NCI-H2029 (cell line): ENCODE data around the gene CSTB.

Experiments used
- DNase-seq: peaks from one replicate; lab custom pipeline; 2025; lab: John Stamatoyannopoulos, UW

CSTB gene

DNA sequence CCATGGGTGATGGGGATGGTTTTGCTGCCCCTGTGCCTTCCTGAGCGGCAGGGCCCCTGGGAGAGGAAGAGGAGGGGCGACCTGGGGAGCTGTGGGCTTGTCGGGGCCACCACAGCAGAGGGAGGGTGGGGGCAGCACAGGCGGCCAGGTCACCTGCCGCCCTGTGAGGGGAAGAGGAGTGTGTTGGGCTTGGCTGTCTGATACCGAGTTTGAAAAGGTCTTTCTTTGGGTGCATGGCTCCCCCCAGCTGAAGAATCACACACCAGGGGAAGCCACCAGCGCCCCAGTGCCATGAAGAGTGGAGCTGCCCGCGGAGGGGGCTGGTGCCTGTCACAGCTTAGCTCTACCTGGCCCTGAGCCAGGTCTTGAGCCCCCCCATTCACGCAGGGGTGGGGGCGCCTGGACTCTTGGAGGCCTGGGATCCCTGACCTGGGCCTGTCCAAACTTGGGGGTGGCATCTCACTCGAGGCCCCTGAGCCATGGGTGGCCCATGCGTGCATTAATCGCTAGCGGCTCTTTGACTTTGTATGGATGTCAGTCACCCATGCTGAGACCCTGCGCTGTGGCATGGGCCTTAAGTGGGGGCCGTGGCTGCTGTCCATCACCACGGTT is 26.4 kb downstream of the CSTB start:
- no peak for DNase-seq

DNA sequence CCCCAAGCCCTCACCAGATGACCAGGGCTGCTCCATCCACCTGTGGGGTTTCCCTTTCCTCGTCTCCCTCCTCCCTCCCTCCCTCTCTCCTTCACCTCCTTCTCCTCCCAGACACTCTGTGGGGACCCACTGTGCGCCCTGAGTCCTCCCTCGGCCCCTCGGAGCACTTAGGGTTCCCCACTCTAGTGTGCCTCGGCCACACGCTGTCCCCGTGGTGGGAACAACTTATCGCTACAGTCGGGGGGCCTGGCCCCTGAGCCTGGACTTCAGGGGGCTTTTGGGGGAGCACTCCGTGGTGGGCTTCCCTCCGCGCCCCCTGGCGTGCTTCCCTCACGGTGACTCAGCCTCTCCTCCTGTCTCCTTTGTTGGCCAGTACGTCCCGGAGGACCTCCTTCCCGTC is 27.5 kb downstream of the CSTB start:
- no peak for DNase-seq

DNA sequence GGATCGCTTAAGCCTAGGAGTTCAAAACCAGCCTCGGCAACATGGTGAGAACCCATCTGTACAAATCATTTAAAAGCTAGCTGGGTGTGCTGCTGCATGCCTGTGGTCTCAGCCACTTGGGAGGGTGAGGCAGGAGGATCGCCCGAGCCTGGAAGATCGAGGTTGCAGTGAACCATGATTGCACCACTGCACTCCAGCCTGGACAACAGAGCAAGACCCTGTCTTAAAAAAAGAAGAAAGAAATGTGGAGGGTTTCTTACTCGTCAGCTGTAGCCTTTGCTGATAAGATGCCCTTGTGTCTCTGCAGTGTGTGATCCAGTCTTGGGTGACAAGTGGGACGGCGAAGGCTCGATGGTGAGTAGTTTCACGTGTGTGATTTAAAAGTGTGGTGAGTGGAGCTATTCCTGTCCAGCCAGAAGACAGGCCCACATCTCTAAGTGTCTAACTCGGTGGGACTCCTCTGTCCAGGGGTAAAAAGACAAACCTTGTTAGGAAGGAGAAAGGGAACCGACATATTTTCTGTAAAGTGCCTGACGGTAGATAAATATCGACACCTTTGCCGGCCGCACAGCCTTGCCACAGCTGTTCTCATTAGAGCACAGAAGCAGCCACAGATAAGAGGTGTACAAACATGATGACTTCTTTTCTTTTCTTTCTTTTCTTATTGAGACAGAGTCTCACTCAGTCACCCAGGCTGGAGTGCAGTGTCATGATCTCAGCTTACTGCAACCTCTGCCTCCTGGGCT is 30.2 kb downstream of the CSTB start:
- DNase-seq, result no peak

- DNase-seq, result no peak
Measured at GRCh38 chr21:43744725-43745124, 31.4 kb downstream of the CSTB start.

GRCh38 chr21:43743947-43744346 is 32.2 kb downstream of the CSTB start:
- DNase-seq, result no peak

DNA sequence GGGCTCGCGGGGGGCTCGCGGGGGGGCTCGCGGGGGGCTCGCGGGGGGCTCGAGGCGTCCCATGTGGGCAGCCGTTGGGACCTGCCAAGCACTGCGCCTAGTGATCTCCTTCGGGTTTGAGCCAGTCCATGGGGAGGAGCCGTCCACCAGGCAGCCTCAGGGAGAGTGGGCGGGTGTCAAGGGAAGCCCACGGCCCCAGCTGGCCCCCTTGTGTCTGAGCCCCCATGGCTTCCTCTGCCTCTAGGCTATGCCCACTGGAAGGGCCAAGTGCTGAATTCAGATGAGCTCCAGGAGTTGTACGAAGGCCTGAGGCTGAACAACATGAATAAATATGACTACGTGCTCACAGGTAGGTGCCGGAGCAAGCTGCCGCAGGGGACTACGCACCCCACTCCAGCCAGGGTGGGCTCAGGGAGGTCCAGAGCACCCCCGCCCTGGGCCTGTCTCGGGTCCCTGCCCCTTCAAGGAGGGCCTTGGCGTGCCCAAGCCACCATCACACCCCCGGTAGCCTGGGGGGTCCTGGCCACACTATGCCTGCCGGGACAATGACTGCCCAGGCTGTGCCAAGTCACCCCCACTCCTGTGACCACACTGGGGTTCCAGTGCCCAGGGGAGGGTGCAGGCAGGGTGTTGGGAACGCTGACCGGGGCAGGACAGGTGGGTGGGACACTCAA is 34.5 kb downstream of the CSTB start:
- DNase-seq, result no peak

GRCh38 chr21:43740497-43741156 is 35.5 kb downstream of the CSTB start:
- DNase-seq, result no peak

- no peak for DNase-seq
Measured at GRCh38 chr21:43739621-43740435, 36.3 kb downstream of the CSTB start.

DNA sequence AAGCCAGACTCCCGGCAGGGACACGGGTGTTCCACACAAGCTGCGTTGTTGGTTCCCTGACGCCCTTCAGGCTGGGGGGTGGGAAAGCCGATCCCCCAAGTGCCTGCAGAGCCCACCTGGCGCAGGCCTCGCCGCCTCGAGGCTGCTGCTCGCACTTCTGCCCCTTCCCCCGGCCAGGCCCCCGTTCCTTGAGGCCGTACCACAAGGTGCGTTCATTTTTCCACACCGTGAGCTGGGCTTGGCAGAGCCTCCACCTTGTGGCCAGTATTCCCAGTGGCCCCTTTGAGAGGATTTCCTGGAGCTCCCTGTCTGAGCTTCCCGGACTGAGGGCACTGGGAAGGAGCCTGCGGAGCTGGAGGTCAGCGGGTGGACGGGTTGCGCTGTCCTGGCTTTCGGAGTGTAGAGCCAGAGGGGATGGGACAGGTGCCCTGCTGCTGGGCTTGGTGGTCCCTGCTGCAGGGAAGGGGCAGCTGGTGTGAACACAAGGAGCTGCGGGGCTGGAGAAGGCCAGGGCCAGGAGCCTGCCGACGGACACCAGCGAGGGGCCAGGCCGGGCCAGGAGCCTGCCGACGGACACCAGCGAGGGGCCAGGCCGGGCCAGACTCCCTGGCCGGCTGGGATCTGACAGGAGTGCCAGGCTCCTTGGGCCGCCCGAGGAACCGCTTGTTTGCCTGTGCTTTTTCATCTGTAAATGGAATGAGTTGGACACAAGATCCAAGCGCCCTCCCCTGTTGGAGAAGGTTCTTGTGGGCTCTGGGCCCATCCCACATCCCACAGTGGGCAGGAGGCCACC is 38.8 kb downstream of the CSTB start:
- no peak for DNase-seq

DNA sequence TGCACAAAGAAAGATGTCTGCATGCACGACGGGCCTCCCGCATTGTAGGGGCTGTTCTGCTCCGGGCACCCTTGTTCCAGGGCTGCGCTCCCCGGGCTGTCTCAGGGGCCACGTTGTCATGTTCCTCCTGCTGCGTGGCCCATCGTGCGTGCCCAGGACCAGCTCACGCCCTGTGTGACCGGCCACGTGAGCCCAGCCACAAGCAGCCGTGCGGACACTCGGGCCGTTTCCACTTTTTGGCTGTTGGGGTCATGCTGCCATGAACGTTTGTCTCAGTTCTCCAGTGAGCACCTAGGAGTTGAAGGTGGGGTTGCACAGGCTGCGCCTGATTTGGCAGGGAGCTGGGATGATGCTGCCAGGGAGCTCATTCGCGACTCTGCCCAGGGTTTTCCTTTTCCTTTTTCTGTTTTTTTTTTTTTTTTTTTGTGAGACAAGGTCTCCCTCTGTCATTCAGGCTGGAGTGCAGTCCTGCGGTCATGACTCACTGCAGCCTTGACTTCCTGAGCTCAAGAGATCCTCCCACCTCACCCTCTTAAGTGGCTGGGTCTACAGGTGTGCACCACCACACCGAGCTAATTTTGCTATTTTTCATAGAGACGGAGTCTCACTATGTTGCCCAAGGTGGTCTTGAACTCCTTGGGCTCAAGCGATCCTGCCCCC is 39.8 kb downstream of the CSTB start:
- DNase-seq, result no peak

DNA sequence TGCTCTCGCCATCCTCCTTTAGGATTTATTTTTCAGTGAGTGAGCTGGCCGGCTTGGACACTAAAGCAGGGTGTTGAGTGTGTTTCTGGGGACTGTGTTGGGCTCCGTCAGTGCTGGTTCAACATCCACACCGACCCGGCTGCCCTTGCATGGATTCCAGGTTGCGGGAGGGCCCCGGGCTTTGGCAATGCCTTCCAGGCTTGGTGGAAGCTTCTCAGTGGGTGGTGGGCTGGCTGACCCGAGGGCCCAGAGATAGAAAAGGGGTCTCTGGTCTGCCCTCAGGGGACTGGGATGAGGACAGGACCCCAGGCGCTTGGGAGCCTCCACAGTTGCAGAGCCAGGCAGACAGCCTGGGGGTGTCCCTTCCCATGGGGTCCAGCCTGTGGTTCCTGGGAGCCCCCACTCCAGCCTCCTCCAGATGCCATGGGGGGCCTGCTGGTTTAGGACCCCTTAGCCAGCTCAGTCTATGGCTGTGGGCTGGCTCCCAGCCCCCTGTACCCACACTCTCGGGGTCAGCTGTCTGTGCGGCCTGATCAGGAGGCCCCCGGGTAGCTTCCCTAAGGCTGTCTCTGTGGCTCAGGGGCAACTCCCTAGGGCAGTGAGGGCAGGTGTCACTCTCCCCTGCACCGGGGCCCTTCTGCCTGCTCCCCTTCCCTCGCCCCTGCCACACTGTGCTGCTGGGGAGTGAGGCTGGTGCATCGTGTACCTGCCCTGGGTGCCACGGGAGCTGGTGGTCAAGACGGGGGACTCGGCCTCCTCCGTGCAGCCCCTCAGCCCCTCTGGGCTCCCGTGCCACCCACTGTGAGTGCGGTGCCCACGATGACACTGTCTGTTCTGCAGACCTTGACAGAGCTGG is 40.6 kb downstream of the CSTB start:
- DNase-seq, result no peak

DNA sequence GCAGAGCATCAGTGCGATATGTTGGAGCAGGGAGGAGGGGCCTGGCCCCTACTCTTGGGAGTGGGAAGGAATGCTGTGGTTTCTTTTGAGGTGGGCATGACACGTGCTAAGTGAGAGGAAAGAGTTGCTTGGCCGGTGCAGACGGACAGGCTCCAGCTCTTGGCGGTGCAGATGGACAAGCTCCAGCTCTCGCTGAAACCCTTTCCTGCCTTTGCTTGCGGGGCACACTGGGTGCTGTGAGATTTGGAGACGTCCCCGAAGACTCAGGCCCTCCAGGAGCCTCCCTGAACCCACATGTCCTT is 41.2 kb downstream of the CSTB start:
- no peak for DNase-seq

DNA sequence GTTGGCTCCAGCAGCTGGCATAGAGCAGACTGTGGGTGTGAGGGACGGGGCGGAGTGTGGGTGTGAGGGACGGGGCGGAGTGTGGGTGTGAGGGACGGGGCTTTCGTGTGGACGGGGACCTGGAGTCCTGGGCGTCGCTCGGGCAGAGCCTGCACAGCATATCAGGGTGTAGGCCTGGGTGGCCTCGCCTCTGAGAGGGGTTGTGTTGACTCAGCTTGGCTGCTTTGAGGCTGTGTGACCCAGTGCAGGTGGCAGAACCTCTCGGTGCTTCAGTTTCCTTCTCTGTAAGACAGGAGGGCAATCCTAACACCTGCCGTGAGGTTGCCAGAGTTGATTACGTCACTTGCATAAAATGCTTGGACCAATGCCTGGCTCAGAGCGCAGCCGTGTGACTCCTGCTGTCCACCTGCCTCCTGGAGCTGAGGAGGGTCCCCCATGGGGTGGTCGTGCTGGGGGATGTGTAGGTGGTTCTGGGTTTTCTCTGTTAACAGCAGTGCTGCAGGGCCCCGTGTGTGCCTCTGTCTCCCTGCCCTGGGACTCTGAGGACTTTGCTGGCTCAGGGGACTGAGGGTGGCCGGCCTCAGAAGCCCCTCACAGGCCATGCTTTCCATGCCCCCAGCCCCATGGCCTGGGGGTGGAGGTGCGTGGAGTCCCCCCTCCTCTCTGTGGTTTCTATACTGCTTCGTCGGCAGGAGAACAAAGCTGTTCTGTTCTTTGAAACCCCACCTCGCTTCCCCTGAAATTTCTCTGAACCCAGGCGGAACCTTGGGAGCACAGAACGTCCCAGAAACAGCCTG is 41.8 kb downstream of the CSTB start:
- DNase-seq, result peak; percentile 69

DNA sequence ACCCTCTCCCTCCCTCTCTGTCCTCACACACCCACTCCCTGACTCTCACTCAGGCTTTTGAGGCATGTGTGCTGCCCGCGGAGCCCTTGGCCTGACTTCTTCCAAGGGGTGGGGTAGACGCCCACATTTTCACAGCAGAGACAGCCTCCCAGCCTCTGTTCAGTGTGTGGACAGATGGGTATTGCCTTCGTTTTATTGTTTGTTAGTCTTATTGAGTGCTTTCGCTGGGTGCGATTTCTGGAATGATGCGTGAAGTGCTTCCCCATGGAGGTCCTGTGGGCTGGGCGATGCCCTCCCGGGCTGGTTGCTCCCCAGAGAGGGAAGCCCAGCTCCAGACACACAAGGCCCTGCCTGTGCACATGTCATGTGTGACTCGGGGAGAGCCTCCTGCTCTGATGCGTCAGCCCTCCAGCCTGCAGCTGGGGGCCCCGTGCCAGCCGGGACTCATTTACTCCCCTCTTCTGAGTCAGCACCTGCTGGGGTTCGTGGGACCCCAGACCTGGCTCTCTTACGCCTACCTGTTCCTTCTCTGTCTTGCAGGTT is 42.5 kb downstream of the CSTB start:
- DNase-seq, result no peak

DNA sequence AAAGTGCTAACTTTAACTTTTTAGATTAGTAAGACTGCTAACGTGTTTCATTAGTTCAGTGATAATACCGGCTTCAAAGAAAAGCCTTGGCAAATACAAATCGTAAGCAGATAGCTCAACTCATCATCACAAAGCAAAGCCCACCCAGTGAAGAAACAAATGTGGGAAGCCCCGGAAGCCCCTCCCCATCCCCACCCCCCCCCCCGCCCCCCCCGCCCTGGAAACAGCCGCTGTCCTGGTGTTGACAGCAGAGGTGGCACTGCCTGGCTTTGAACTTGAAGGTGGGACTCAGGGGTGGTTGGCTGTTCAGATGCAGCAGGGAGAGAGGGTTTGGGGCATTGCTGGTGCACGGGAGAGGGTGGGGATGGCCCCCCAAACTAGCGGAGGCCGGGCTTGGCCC is 43.0 kb downstream of the CSTB start:
- no peak for DNase-seq

- no peak for DNase-seq
Measured at GRCh38 chr21:43731891-43732711, 44.0 kb downstream of the CSTB start.

DNA sequence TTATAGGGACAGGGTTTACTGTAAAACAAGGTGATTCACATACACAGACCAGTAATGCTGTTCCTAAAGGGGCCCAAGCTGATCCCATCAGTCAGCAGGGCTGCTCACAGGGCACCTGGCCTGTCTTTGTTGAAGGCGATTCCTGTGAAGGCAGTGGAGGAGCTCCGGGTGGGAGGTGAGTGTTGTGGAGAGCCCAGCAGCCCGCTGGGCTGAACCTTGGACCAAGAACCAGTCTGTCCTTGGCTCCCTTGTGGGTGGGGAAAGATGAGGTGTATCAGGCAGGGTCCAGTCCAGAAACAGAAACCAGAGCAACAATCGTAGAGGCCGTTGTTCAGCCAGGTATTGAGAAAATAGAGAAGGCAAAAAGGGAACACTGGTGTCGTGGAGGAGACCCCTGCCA is 44.6 kb downstream of the CSTB start:
- no peak for DNase-seq
